Activated naive CD8-positive, alpha-beta T cell (primary cell): ENCODE measurements around the gene PKNOX2.

Source experiments
- H3K27ac Mint-ChIP-seq: one replicate; pipeline ENCODE4 v1.8.0; 2021; ENCODE audit warnings: mixed read lengths
- H3K27me3 Mint-ChIP-seq: one replicate; pipeline ENCODE4 v1.8.0; 2021; ENCODE audit warnings: mixed read lengths
- H3K36me3 Mint-ChIP-seq: one replicate; pipeline ENCODE4 v1.8.0; 2021; ENCODE audit warnings: mixed read lengths
- H3K4me1 Mint-ChIP-seq: one replicate; pipeline ENCODE4 v1.8.0; 2021; ENCODE audit warnings: low read depth, mixed read lengths
- H3K4me3 Mint-ChIP-seq: one replicate; pipeline ENCODE4 v1.8.0; 2021; ENCODE audit warnings: mild to moderate bottlenecking, mixed read lengths
- H3K9me3 Mint-ChIP-seq: one replicate; pipeline ENCODE4 v1.8.0; 2021; ENCODE audit warnings: low read depth, mixed read lengths

PKNOX2 gene

DNA sequence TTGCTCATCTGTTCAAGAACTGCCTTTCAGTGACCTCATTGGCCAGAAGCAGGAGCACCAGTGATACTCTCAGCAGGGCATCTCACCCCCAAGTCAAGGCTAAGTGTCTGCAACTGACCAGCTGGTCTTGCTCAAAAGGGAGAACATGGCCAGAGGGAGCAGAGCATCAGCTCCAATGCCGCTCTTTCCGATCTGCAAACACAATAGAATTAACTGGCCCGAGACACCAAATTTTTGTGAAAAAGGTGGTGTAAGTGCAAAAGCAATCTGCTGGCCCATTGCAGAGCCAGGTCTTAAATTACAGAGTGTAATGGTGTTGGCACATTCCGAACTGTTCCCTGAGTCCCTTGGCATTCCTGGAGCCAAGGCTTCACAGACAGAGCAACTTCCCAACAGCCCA lies 97.0 kb downstream of the PKNOX2 start:
- Mint-ChIP-seq H3K27me3 (peaks cover 12% of the 10 kb centered on the region), H3K4me3 (no peak overlapping the region), H3K9me3 (no peaks in the 10 kb centered on the region), H3K36me3 (no peaks in the 10 kb centered on the region), H3K4me1 (peaks cover 4% of the 10 kb centered on the region), H3K27ac (no peak overlapping the region)

DNA sequence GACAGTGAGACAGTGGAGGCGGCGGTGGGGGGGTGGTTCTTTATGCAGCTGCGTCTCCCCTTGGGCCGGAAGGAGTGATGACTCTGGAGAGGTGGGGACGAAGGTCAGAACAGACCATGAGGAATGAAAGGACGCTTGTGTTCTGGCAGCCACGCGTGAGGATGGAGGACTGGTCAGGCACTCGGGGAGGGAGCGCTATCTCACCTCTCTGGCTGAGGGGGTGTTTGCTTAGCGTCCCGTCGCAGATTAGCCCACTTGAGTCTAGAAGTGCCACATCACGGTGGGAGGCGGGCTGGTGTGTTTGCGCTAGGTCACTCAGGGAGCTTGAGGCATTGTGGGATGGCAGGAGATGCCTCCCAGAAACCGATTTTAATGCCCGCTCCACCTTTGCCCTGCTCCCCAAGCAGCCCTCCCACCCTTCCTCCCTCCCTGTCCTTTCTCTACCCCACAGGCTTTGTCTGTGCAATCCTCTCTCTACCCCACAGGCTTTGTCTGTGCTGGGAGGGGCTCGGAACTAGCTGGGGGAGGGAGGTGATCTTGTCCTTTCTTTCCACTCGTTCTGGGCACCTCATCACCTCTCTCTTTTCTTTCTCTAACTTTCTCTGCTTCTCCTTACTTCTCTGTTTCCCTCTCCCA lies 97.8 kb downstream of the PKNOX2 start:
- Mint-ChIP-seq H3K27ac (no peak overlapping the region), H3K4me3 (no peak overlapping the region), H3K9me3 (no peaks in the 10 kb centered on the region), H3K4me1 (peaks cover 4% of the 10 kb centered on the region), H3K36me3 (no peaks in the 10 kb centered on the region), H3K27me3 (peaks cover 15% of the 10 kb centered on the region)

GRCh38 chr11:125262830-125263218 lies 98.3 kb downstream of the PKNOX2 start:
- no peak overlapping the region for H3K4me3 Mint-ChIP-seq
- H3K4me1 Mint-ChIP-seq = peaks cover 4% of the 10 kb centered on the region
- H3K36me3 Mint-ChIP-seq = no peaks in the 10 kb centered on the region
- H3K27me3 Mint-ChIP-seq = peaks cover 15% of the 10 kb centered on the region
- H3K27ac Mint-ChIP-seq = no peak overlapping the region
- no peaks in the 10 kb centered on the region for H3K9me3 Mint-ChIP-seq

GRCh38 chr11:125263268-125263790 lies 98.8 kb downstream of the PKNOX2 start:
- H3K36me3 Mint-ChIP-seq = no peaks in the 10 kb centered on the region
- H3K27ac Mint-ChIP-seq = no peak overlapping the region
- H3K4me1 Mint-ChIP-seq = peaks cover 4% of the 10 kb centered on the region
- no peak overlapping the region for H3K4me3 Mint-ChIP-seq
- H3K27me3 Mint-ChIP-seq = peaks cover 15% of the 10 kb centered on the region
- H3K9me3 Mint-ChIP-seq = no peaks in the 10 kb centered on the region

DNA sequence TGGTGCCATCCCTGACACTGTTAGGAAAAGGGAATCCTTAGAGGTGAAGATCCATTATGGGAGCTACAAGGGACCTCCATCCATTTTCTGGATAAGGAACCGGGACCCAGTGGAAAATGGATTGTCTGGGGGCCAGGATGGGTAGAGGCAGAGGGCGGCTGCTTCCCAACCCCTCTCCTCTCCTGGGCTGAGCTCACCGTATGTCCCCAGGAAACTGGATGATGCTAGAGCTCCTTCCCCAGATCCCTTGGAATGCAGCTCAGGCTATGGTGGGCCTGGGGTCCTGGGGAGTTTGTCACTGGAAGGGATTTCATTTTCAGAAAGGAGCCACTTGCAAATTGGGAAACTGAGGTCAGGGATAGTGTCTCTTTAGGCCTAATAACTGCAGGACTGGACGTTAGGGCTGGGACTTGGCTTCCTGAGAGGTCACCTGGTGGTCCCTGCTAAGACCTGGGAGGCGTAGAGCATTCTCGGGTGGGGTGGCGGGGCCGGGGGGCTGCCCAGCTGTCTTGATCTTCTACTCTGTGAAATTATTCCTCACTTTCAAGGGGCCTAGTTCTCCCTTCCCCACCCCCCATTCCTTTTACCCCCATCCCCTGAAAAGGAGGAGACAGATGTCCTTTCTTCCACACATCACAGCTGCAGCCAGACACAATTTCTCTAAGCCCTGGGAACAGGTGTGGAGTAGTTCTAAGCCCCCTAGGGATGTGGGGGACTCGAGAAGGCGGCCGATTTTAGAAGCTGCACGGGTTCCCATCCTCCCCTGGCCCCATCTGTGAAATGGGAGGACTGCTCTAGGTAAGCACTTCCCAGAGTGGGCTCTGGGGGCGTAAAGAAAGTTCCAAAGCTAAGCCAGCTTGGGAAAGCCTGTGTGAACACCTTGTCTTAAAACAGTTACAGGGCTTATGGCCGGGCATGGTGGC lies 99.8 kb downstream of the PKNOX2 start:
- Mint-ChIP-seq H3K27ac (no peak overlapping the region), H3K4me1 (peaks cover 4% of the 10 kb centered on the region), H3K36me3 (no peaks in the 10 kb centered on the region), H3K9me3 (no peaks in the 10 kb centered on the region), H3K27me3 (peaks cover 15% of the 10 kb centered on the region), H3K4me3 (no peak overlapping the region)

GRCh38 chr11:125267548-125267947 lies 103.0 kb downstream of the PKNOX2 start:
- Mint-ChIP-seq H3K27me3 (peaks cover 14% of the 10 kb centered on the region), H3K4me1 (peaks cover 3% of the 10 kb centered on the region), H3K4me3 (no peak overlapping the region), H3K27ac (no peak overlapping the region), H3K36me3 (no peaks in the 10 kb centered on the region), H3K9me3 (no peaks in the 10 kb centered on the region)

- peaks cover 10% of the 10 kb centered on the region for H3K27me3 Mint-ChIP-seq
- H3K27ac Mint-ChIP-seq = no peak overlapping the region
- no peaks in the 10 kb centered on the region for H3K4me1 Mint-ChIP-seq
- no peaks in the 10 kb centered on the region for H3K9me3 Mint-ChIP-seq
- H3K4me3 Mint-ChIP-seq = no peak overlapping the region
- H3K36me3 Mint-ChIP-seq = no peaks in the 10 kb centered on the region
Measured at GRCh38 chr11:125268611-125269010, 104.1 kb downstream of the PKNOX2 start.

DNA sequence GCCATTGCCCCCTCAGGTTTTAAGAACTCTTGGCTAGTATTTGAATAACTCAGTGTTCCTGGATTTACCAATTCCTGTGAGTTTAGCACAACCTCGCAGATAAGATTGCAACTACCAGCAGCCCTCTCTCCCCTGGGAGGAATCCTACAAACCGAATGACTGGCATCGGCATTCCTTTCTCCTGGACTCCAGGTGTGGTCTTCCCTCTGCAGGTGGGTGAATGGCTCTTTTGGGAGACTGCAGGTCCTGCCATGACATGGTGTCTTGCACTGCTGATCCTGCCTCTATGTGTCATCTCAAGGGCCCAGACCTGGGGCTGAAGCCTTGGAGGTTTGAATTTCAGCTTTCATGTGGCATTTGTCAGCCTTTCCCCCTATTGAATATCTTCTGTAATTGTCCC lies 105.6 kb downstream of the PKNOX2 start:
- Mint-ChIP-seq H3K4me3 (no peak overlapping the region), H3K27me3 (peaks cover 10% of the 10 kb centered on the region), H3K36me3 (no peaks in the 10 kb centered on the region), H3K9me3 (no peaks in the 10 kb centered on the region), H3K4me1 (no peaks in the 10 kb centered on the region), H3K27ac (no peak overlapping the region)

- H3K4me1 Mint-ChIP-seq = no peaks in the 10 kb centered on the region
- H3K9me3 Mint-ChIP-seq = no peaks in the 10 kb centered on the region
- peaks cover 10% of the 10 kb centered on the region for H3K27me3 Mint-ChIP-seq
- no peak overlapping the region for H3K4me3 Mint-ChIP-seq
- no peak overlapping the region for H3K27ac Mint-ChIP-seq
- H3K36me3 Mint-ChIP-seq = no peaks in the 10 kb centered on the region
Measured at GRCh38 chr11:125270711-125271110, 106.2 kb downstream of the PKNOX2 start.

- Mint-ChIP-seq H3K27me3 (peaks cover 10% of the 10 kb centered on the region), H3K4me1 (no peaks in the 10 kb centered on the region), H3K4me3 (no peak overlapping the region), H3K27ac (no peak overlapping the region), H3K9me3 (no peaks in the 10 kb centered on the region), H3K36me3 (no peaks in the 10 kb centered on the region)
Measured at GRCh38 chr11:125271483-125272091, 107.0 kb downstream of the PKNOX2 start.

GRCh38 chr11:125272092-125272491 lies 107.5 kb downstream of the PKNOX2 start:
- no peak overlapping the region for H3K4me3 Mint-ChIP-seq
- H3K4me1 Mint-ChIP-seq = no peaks in the 10 kb centered on the region
- no peak overlapping the region for H3K27ac Mint-ChIP-seq
- H3K36me3 Mint-ChIP-seq = no peaks in the 10 kb centered on the region
- H3K9me3 Mint-ChIP-seq = no peaks in the 10 kb centered on the region
- H3K27me3 Mint-ChIP-seq = peaks cover 8% of the 10 kb centered on the region

GRCh38 chr11:125272821-125273220 lies 108.3 kb downstream of the PKNOX2 start:
- no peaks in the 10 kb centered on the region for H3K9me3 Mint-ChIP-seq
- no peak overlapping the region for H3K4me3 Mint-ChIP-seq
- no peaks in the 10 kb centered on the region for H3K36me3 Mint-ChIP-seq
- H3K27me3 Mint-ChIP-seq = peaks cover 8% of the 10 kb centered on the region
- H3K27ac Mint-ChIP-seq = no peak overlapping the region
- H3K4me1 Mint-ChIP-seq = no peaks in the 10 kb centered on the region

- H3K36me3 Mint-ChIP-seq = no peaks in the 10 kb centered on the region
- H3K4me1 Mint-ChIP-seq = no peaks in the 10 kb centered on the region
- peaks cover 8% of the 10 kb centered on the region for H3K27me3 Mint-ChIP-seq
- no peak overlapping the region for H3K4me3 Mint-ChIP-seq
- H3K27ac Mint-ChIP-seq = no peak overlapping the region
- no peaks in the 10 kb centered on the region for H3K9me3 Mint-ChIP-seq
Measured at GRCh38 chr11:125273519-125274000, 109.0 kb downstream of the PKNOX2 start.

GRCh38 chr11:125274309-125274708 lies 109.8 kb downstream of the PKNOX2 start:
- Mint-ChIP-seq H3K9me3 (no peaks in the 10 kb centered on the region), H3K27ac (no peak overlapping the region), H3K36me3 (no peaks in the 10 kb centered on the region), H3K27me3 (peaks cover 8% of the 10 kb centered on the region), H3K4me1 (no peaks in the 10 kb centered on the region), H3K4me3 (no peak overlapping the region)

GRCh38 chr11:125274774-125275173 lies 110.2 kb downstream of the PKNOX2 start:
- peaks cover 8% of the 10 kb centered on the region for H3K27me3 Mint-ChIP-seq
- H3K36me3 Mint-ChIP-seq = no peaks in the 10 kb centered on the region
- H3K4me1 Mint-ChIP-seq = no peaks in the 10 kb centered on the region
- H3K4me3 Mint-ChIP-seq = no peak overlapping the region
- no peaks in the 10 kb centered on the region for H3K9me3 Mint-ChIP-seq
- no peak overlapping the region for H3K27ac Mint-ChIP-seq
